Mammary epithelial cell (primary cell): Measurements from ENCODE around the gene CRYZL1.

Source experiments
- CTCF ChIP-seq, 2 donors: IDR thresholded peaks in 1 of 2; conservative IDR thresholded peaks in 1 of 2; 2 replicates each; pipeline ENCODE4 v1.5.1; 2011 to 2012; ENCODE audit warnings: inconsistent platforms in 2 of 2, low read length in 2 of 2, mild to moderate bottlenecking in 2 of 2, control low read depth in 1 of 2, low read depth in 1 of 2; ENCODE audit not compliant: insufficient read depth in 1 of 2; ENCODE audit errors: extremely low read depth in 1 of 2
- EZH2 ChIP-seq: IDR thresholded peaks from 2 replicates; pipeline ENCODE4 v1.6.1; 2012; ENCODE audit warnings: low read length, inconsistent platforms, borderline replicate concordance

GRCh38 chr21:33643658-33644311 lies 2.2 kb upstream of the CRYZL1 start:
- TF ChIP-seq CTCF (conservative IDR thresholded peaks at IDR 0.05 in 1 of 2, IDR thresholded peaks at IDR 0.05 in 1 of 2; ENCODE audit: extremely low read depth in 1 of 2, insufficient read depth in 1 of 2, low read depth in 1 of 2, low read length in 2 of 2) (no peak), EZH2 (no peak)
